Right lobe of liver (tissue), 6 donors: ENCODE results near the gene ARF1. TPM values are rescaled to one million over a fixed set of nuclear protein-coding genes. Genes with fewer than 3 reads are reported as not detected.
A peak's percentile ranks its signal among the peaks of the same experiment; 100 is the strongest.

Experiments used
- ATAC-seq, 4 donors: fragments of 200-7000 bp; cut with Tn5 transposase; one replicate each; pipeline ENCODE4 v1.9.1; 2020; ENCODE audit warnings: mild to moderate bottlenecking in 4 of 4, moderate library complexity in 4 of 4
- DNase-seq, 3 donors: peaks; one replicate each; pipeline ENCODE4 v3.0.0-alpha.2; 2020
- H3K27ac ChIP-seq, 3 donors: fragments of 200-600 bp; one replicate each; pipeline ENCODE4 v1.8.0; 2022
- H3K27me3 ChIP-seq, 2 donors: fragments of 200-600 bp; one replicate each; pipeline ENCODE4 v1.8.0; 2022
- H3K36me3 ChIP-seq, 4 donors: fragments of 200-600 bp; sonication (generic) in 1 of 4; one replicate each; pipeline versions ENCODE4 v1.5.1 to v1.8.0; 2017 to 2022; ENCODE audit warnings: control low read depth in 1 of 4
- H3K4me1 ChIP-seq, 4 donors: fragments of 200-600 bp; sonication (generic) in 1 of 4; one replicate each; pipeline versions ENCODE4 v1.5.1 to v1.8.0; 2017 to 2022; ENCODE audit warnings: control low read depth in 1 of 4
- H3K4me3 ChIP-seq, 3 donors: fragments of 200-600 bp; one replicate each; pipeline ENCODE4 v1.8.0; 2022
- H3K9me3 ChIP-seq, 4 donors: fragments of 200-600 bp; sonication (generic) in 1 of 4; one replicate each; pipeline versions ENCODE4 v1.5.1 to v1.8.0; 2017 to 2022; ENCODE audit warnings: control low read depth in 1 of 4
- CTCF ChIP-seq, 4 donors: fragments of 200-600 bp in 3 of 4; fragments of 450-650 bp in 1 of 4; IDR thresholded peaks; one replicate each; pipeline versions ENCODE4 v1.5.1 to v1.8.0; 2016 to 2022; ENCODE audit warnings: antibody characterized with exemption in 4 of 4, mild to moderate bottlenecking in 2 of 4
- POLR2A ChIP-seq: fragments of 450-650 bp; IDR thresholded peaks from one replicate; pipeline ENCODE4 v1.6.1; 2017; ENCODE audit warnings: antibody characterized with exemption, mild to moderate bottlenecking
- WGBS: methylation state at CpG from one replicate; pipeline ENCODE4 v1.1.6; 2018; ENCODE audit warnings: low coverage, low lambda C conversion rate; ENCODE audit not compliant: insufficient coverage; ENCODE audit errors: missing lambda C conversion rate; 5-methylcytosine and 5-hydroxymethylcytosine counted together
- intact Hi-C, 2 donors: fragments of 100-400 bp; cut with DNase I; formaldehyde crosslinking; loops; one replicate each; pipeline versions ENCODE4 v1.11.2 to v1.14.1; 2022
- long read RNA-seq: library from polyadenylated mRNA; unstranded; transcript quantifications from one replicate; pipeline ENCODE4 v2.0.0, GENCODE V29; 2019
- total RNA-seq, 6 experiments: library from RNA; depleted of rRNA in 2 of 6; stranded (reverse); fragments of >200 nt in 2 of 6; fragmentation: NEBNext Ultra II Directional in 3 of 6; extraction: Animal tissue kit (Norgen Biotek cat#: 25700) in 3 of 6; gene quantifications; one replicate each; pipeline versions ENCODE4 v1.1.0 to v1.2.4, GENCODE V29; 2016 to 2023
- donor health status: DM: no; HTN: yes; CAD: no.
- donor health status: DM: no; HTN: no; CAD: no.
- donor health status: DM: no; HTN: no; CAD: no.
- donor health status: DM: no; HTN: yes; CAD: no.
- donor health status: DM: no; HTN: yes; CAD: no.

The ARF1 gene
- 100 to 1,000 TPM; 143 to 261 (median 193) TPM for total RNA-seq
- long read RNA-seq, transcript ARF1-201 (5 exons, 1,888 nt), result major isoform, 77 of 85 reads
- long read RNA-seq, partial matches to known transcripts, result 3 of 85 reads
- long read RNA-seq, other reads (novel, unspliced or antisense), result 4 of 85 reads

- H3K4me3 ChIP-seq, result peak within 1 kb of the TSS; percentile 82 to 99 (median 98)
- no peaks in the 10 kb centered on the region for H3K36me3 ChIP-seq
- TF ChIP-seq POLR2A (peak; percentile 88), CTCF (IDR thresholded peaks at IDR 0.05) (peak in 2 of 4 donors; percentile 18 to 43)
- H3K27ac ChIP-seq, result peak within 1 kb of the TSS; percentile 100
- H3K27me3 ChIP-seq, result no peaks in the 10 kb centered on the region
- peaks cover 0 to 45% (median 20%) of the 10 kb centered on the region in 4 donors for H3K4me1 ChIP-seq
- WGBS, result no CpG with 5 or more reads among the region's 87 CpGs
- no peaks in the 10 kb centered on the region for H3K9me3 ChIP-seq
- intact Hi-C loops, result no loop called here
- peak; percentile 94 to 95 (median 95) for DNase-seq
- peak; percentile 89 to 95 (median 92) for ATAC-seq
These were observed at the start of gene ARF1 for GRCh38 chr1:228082214-228082917. ARF1 (plus strand) TSS chr1:228082708; CDS start chr1:228097115, 14,407 bp downstream.

GRCh38 chr1:228033376-228033775, 49.1 kb upstream of the ARF1 start:
- 62% methylated on average over 2 of the region's 2 CpGs for WGBS
- no peak overlapping the region for H3K4me3 ChIP-seq
- TF ChIP-seq CTCF (IDR thresholded peaks at IDR 0.05), result no peak
- no peak for TF ChIP-seq POLR2A
- no peak overlapping the region for H3K27ac ChIP-seq
- intact Hi-C loops, result no loop called here
- DNase-seq (no peak), ATAC-seq (no peak)
- no peaks in the 10 kb centered on the region for H3K27me3 ChIP-seq
- no peaks in the 10 kb centered on the region for H3K36me3 ChIP-seq
- no peaks in the 10 kb centered on the region for H3K4me1 ChIP-seq
- no peaks in the 10 kb centered on the region for H3K9me3 ChIP-seq

GRCh38 chr1:228034954-228035837, 47.3 kb upstream of the ARF1 start:
- ATAC-seq, result no peak
- TF ChIP-seq POLR2A (no peak), CTCF (IDR thresholded peaks at IDR 0.05) (no peak)
- intact Hi-C loops, result no loop called here
- no peaks in the 10 kb centered on the region for H3K4me1 ChIP-seq
- no peaks in the 10 kb centered on the region for H3K27me3 ChIP-seq
- no peak overlapping the region for H3K4me3 ChIP-seq
- H3K36me3 ChIP-seq, result no peaks in the 10 kb centered on the region
- 80% methylated on average over 2 of the region's 16 CpGs for WGBS
- H3K27ac ChIP-seq, result no peak overlapping the region
- DNase-seq, result peak in 1 of 3 donors; percentile 25
- no peaks in the 10 kb centered on the region for H3K9me3 ChIP-seq

GRCh38 chr1:228035844-228036243, 46.7 kb upstream of the ARF1 start:
- TF ChIP-seq POLR2A (no peak), CTCF (IDR thresholded peaks at IDR 0.05) (no peak)
- intact Hi-C loops, result no loop called here
- no peak for ATAC-seq
- no peak for DNase-seq
- no peaks in the 10 kb centered on the region for H3K27me3 ChIP-seq
- no peak overlapping the region for H3K27ac ChIP-seq
- no peaks in the 10 kb centered on the region for H3K4me1 ChIP-seq
- no peak overlapping the region for H3K4me3 ChIP-seq
- no peaks in the 10 kb centered on the region for H3K9me3 ChIP-seq
- no peaks in the 10 kb centered on the region for H3K36me3 ChIP-seq
- WGBS, result 60% methylated on average over 1 of the region's 5 CpGs
